Measurements from ENCODE around the gene TNFRSF18. TPM values are rescaled to one million over a fixed set of nuclear protein-coding genes. Genes with fewer than 3 reads are reported as not detected.

The TNFRSF18 gene
- total and polyA plus RNA-seq, 10 of the 15 experiments (the other 5 are each of a cell fraction or from before 2014, with no cell fraction given): 0.18 to 7.5 (median 1.5) TPM; not detected in 1

DNA sequence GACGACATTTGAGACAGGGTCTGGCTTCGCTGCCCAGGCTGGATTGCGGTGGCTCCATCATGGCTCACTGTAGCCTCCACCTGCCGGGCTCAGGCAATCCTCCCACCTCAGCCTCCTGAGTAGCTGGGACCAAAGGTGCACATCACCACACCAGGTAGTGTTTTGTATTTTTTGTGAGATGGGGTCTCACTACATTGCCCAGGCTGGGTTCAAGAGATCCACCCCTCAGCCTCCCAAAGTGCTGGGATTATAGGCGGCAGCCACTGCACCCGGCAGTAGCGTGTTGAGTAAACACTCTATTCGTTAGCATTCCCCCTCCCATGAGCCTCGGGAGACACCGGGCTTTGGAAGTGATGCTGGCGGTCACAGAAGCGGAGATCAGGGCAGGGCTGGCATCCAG is 46.9 kb upstream of the TNFRSF18 start (continued):
- no peak for TF ChIP-seq TAF1 (IDR thresholded peaks at IDR 0.05; ENCODE audit: borderline replicate concordance, low read depth, low read length)
- TF ChIP-seq HDAC6 (IDR thresholded peaks at IDR 0.05; ENCODE audit: unreplicated experiment): no peak
- no peak for TF ChIP-seq BCL11A (IDR thresholded peaks at IDR 0.05; ENCODE audit: low read depth, low read length)
- no peak for TF ChIP-seq BMI1 (IDR thresholded peaks at IDR 0.05; ENCODE audit: borderline replicate concordance)

- peak; percentile 53 for DNase-seq (ENCODE audit: low read depth, low spot score)
- intact Hi-C loops (cut with micrococcal nuclease; ENCODE audit: unreplicated experiment): loop anchor here (1.0 kb wide), 1 partner anchor 129 kb away; no protein-coding TSS in a partner anchor
- H3K36me3 ChIP-seq (ENCODE audit: control insufficient read depth in 2 of 2, insufficient read depth in 2 of 2, low read length in 1 of 2): peaks cover 0 to 9% of the 10 kb centered on the region in 2 experiments; a peak in 3 of 4 replicates
- in situ Hi-C loops (cut with MboI): loop anchor here (5.0 kb wide), 1 partner anchor 134 kb away; the partner anchor contains the start of gene C1orf159
- WGBS (ENCODE audit: insufficient coverage, insufficient replicate concordance, low lambda C conversion rate, missing lambda C conversion rate): 6% methylated on average over 16 of the region's 16 CpGs
- no peak overlapping the region for H3K4me3 ChIP-seq
- peaks cover 1 to 5% of the 10 kb centered on the region in 2 experiments; a peak in 3 of 4 replicates for H3K27me3 ChIP-seq (replicated peaks in 1 of 2; ENCODE audit: control insufficient read depth in 2 of 2, insufficient read depth in 2 of 2, low read length in 1 of 2)
- FAIRE-seq: peak; percentile 85
- CTCF ChIA-PET: interaction anchor here (0.7 to 4.0 kb wide), 22 partner anchors 10 to 237 kb away, joined by 3 to 100 read pairs (median 4); partner anchors contain the start of genes B3GALT6, ISG15, SDF4 and UBE2J2
- H3K4me1 ChIP-seq (ENCODE audit: control insufficient read depth, insufficient read depth, low read length): peaks cover 12% of the 10 kb centered on the region
- SMC1A ChIA-PET (ENCODE audit: uncharacterized antibody, unreplicated experiment): interaction anchor here (0.7 to 2.8 kb wide), 15 partner anchors 10 to 346 kb away, joined by 3 to 36 read pairs (median 4); no protein-coding TSS in a partner anchor
- peak; percentile 97 for ATAC-seq
- RAD21 ChIA-PET (ENCODE audit: unreplicated experiment): interaction anchor here (0.7 to 4.0 kb wide), 23 partner anchors 10 to 237 kb away, joined by 3 to 92 read pairs (median 5); partner anchors contain the start of genes C1orf159 and ISG15
- H3K27ac ChIP-seq (ENCODE audit: control insufficient read depth, insufficient read depth): peak overlapping the region; percentile 82
- H3K79me2 ChIP-seq (ENCODE audit: control insufficient read depth, insufficient read depth, low read length): no peaks in the 10 kb centered on the region
- H4K20me1 ChIP-seq (ENCODE audit: control insufficient read depth, insufficient read depth): no peaks in the 10 kb centered on the region
- POLR2A ChIA-PET: interaction anchor here (0.6 to 2.3 kb wide), 18 partner anchors 9 to 238 kb away, joined by 3 to 19 read pairs (median 4); partner anchors contain the start of genes AURKAIP1, ISG15, TNFRSF18 and UBE2J2
- no peaks in the 10 kb centered on the region for H3K9me3 ChIP-seq (replicated peaks; ENCODE audit: control insufficient read depth, insufficient read depth, low read length)
- BruUV-seq (replicated peaks): no TSS peak
- peak overlapping the region; percentile 57 for H3K9ac ChIP-seq (ENCODE audit: control insufficient read depth, insufficient read depth, low read length)
- H2AFZ ChIP-seq (ENCODE audit: control insufficient read depth, low read depth, low read length): no peak overlapping the region; the same call in 1 of the 2 replicates
- peak overlapping the region; percentile 3 for H3K4me2 ChIP-seq (ENCODE audit: control insufficient read depth, insufficient read depth)
- no peak for TF ChIP-seq MYB (IDR thresholded peaks at IDR 0.05; ENCODE audit: borderline replicate concordance, low read depth, low read length)
- TF ChIP-seq CREM (IDR thresholded peaks at IDR 0.05; ENCODE audit: low read depth): peak; percentile 34; the same call in 1 of the 2 replicates
- peak; percentile 68 for TF ChIP-seq ATF7 (IDR thresholded peaks at IDR 0.05; ENCODE audit: low read depth)
- no peak for TF ChIP-seq KLF5 (IDR thresholded peaks at IDR 0.05; ENCODE audit: partially characterized antibody)
- TF ChIP-seq EP300 (IDR thresholded peaks at IDR 0.05; ENCODE audit: borderline replicate concordance in 1 of 2, control insufficient read depth in 1 of 2, low read depth in 2 of 2, low read length in 2 of 2): peak in 1 of 2 experiments; percentile 37; a peak in 1 of 4 replicates
- TF ChIP-seq, protein P1, sequence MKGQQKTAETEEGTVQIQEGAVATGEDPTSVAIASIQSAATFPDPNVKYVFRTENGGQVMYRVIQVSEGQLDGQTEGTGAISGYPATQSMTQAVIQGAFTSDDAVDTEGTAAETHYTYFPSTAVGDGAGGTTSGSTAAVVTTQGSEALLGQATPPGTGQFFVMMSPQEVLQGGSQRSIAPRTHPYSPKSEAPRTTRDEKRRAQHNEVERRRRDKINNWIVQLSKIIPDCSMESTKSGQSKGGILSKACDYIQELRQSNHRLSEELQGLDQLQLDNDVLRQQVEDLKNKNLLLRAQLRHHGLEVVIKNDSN (IDR thresholded peaks at IDR 0.05; ENCODE audit: borderline replicate concordance, extremely low read length, insufficient read depth, low read depth, low read length): peak; percentile 74
- TF ChIP-seq IKZF1 (conservative IDR thresholded peaks at IDR 0.05): 0 out of 2 replicates have a peak, but pooled peaks have one; percentile 23
- peak; percentile 7; the same call in 1 of the 2 replicates for TF ChIP-seq STAT1 (conservative IDR thresholded peaks at IDR 0.05)
- TF ChIP-seq, protein P2, sequence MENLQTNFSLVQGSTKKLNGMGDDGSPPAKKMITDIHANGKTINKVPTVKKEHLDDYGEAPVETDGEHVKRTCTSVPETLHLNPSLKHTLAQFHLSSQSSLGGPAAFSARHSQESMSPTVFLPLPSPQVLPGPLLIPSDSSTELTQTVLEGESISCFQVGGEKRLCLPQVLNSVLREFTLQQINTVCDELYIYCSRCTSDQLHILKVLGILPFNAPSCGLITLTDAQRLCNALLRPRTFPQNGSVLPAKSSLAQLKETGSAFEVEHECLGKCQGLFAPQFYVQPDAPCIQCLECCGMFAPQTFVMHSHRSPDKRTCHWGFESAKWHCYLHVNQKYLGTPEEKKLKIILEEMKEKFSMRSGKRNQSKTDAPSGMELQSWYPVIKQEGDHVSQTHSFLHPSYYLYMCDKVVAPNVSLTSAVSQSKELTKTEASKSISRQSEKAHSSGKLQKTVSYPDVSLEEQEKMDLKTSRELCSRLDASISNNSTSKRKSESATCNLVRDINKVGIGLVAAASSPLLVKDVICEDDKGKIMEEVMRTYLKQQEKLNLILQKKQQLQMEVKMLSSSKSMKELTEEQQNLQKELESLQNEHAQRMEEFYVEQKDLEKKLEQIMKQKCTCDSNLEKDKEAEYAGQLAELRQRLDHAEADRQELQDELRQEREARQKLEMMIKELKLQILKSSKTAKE (IDR thresholded peaks at IDR 0.05; ENCODE audit: low read depth, poor library complexity, severe bottlenecking): peak; percentile 65
- peak; percentile 84 for TF ChIP-seq MTA2 (IDR thresholded peaks at IDR 0.05; ENCODE audit: low read depth)
- no peak for TF ChIP-seq TCF3 (IDR thresholded peaks at IDR 0.05; ENCODE audit: borderline replicate concordance, insufficient read depth, low read depth, low read length)
- TF ChIP-seq BHLHE40 (IDR thresholded peaks at IDR 0.05; ENCODE audit: borderline replicate concordance in 1 of 2, low read depth in 2 of 2, low read length in 1 of 2): peak; percentile 95 to 96
- no peak for TF ChIP-seq ZNF24 (IDR thresholded peaks at IDR 0.05)
- TF ChIP-seq SMAD1 (IDR thresholded peaks at IDR 0.05; ENCODE audit: low read depth, partially characterized antibody): peak; percentile 18
- no peak for TF ChIP-seq TAF1 (IDR thresholded peaks at IDR 0.05; ENCODE audit: borderline replicate concordance, low read depth, low read length)
Measured at GRCh38 chr1:1250786-1251284, 44.4 kb upstream of the TNFRSF18 start.
